ENCODE results near the gene ATXN1.

Gene ATXN1

GRCh38 chr6:16539086-16539931 is 222.0 kb downstream of the ATXN1 start:
- no peak for DNase-seq (ENCODE audit: low read depth in 1 of 2, low spot score in 1 of 2)
- no peak overlapping the region for H3K27ac ChIP-seq (replicated peaks)
- no peak for TF ChIP-seq GABPA (IDR thresholded peaks at IDR 0.05; ENCODE audit: low read depth)
- TF ChIP-seq CTCF (IDR thresholded peaks at IDR 0.05; ENCODE audit: insufficient read depth, low read length) = no peak
- no peak for TF ChIP-seq REST (IDR thresholded peaks at IDR 0.05; ENCODE audit: insufficient replicate concordance, low read depth)
- TF ChIP-seq POLR2AphosphoS5 (IDR thresholded peaks at IDR 0.05; ENCODE audit: low read depth) = no peak
- no peak for TF ChIP-seq SPI1 (IDR thresholded peaks at IDR 0.05; ENCODE audit: borderline replicate concordance, low read depth)
- H3K4me3 ChIP-seq (replicated peaks; ENCODE audit: insufficient read depth, low read length) = no peak overlapping the region
- no peaks in the 10 kb centered on the region for H3K27me3 ChIP-seq (ENCODE audit: insufficient read depth, poor library complexity, severe bottlenecking)

GRCh38 chr6:16535564-16535963 is 225.7 kb downstream of the ATXN1 start:
- Histone ChIP-seq H3K4me3 (replicated peaks; ENCODE audit: insufficient read depth, low read length) (no peak overlapping the region), H3K27ac (replicated peaks) (no peak overlapping the region), H3K27me3 (ENCODE audit: insufficient read depth, poor library complexity, severe bottlenecking) (no peaks in the 10 kb centered on the region)
- TF ChIP-seq GABPA (IDR thresholded peaks at IDR 0.05; ENCODE audit: low read depth) (no peak), POLR2AphosphoS5 (IDR thresholded peaks at IDR 0.05; ENCODE audit: low read depth) (no peak)
- no peak for DNase-seq (ENCODE audit: low read depth in 1 of 2, low spot score in 1 of 2)

GRCh38 chr6:16533721-16534136 is 227.5 kb downstream of the ATXN1 start:
- Histone ChIP-seq H3K27ac (replicated peaks) (no peak overlapping the region), H3K27me3 (ENCODE audit: insufficient read depth, poor library complexity, severe bottlenecking) (no peaks in the 10 kb centered on the region), H3K4me3 (replicated peaks; ENCODE audit: insufficient read depth, low read length) (no peak overlapping the region)
- DNase-seq (ENCODE audit: low read depth in 1 of 2, low spot score in 1 of 2) = no peak
- no peak for TF ChIP-seq POLR2AphosphoS5 (IDR thresholded peaks at IDR 0.05; ENCODE audit: low read depth)
- no peak for TF ChIP-seq GABPA (IDR thresholded peaks at IDR 0.05; ENCODE audit: low read depth)
- TF ChIP-seq REST (IDR thresholded peaks at IDR 0.05; ENCODE audit: insufficient replicate concordance, low read depth) = no peak
- no peak for TF ChIP-seq CTCF (IDR thresholded peaks at IDR 0.05; ENCODE audit: insufficient read depth, low read length)
- no peak for TF ChIP-seq SPI1 (IDR thresholded peaks at IDR 0.05; ENCODE audit: borderline replicate concordance, low read depth)

GRCh38 chr6:16533210-16533609 is 228.1 kb downstream of the ATXN1 start:
- TF ChIP-seq SPI1 (IDR thresholded peaks at IDR 0.05; ENCODE audit: borderline replicate concordance, low read depth) (no peak), REST (IDR thresholded peaks at IDR 0.05; ENCODE audit: insufficient replicate concordance, low read depth) (no peak), POLR2AphosphoS5 (IDR thresholded peaks at IDR 0.05; ENCODE audit: low read depth) (no peak), GABPA (IDR thresholded peaks at IDR 0.05; ENCODE audit: low read depth) (no peak), CTCF (IDR thresholded peaks at IDR 0.05; ENCODE audit: insufficient read depth, low read length) (no peak)
- Histone ChIP-seq H3K4me3 (replicated peaks; ENCODE audit: insufficient read depth, low read length) (no peak overlapping the region), H3K27ac (replicated peaks) (no peak overlapping the region), H3K27me3 (ENCODE audit: insufficient read depth, poor library complexity, severe bottlenecking) (no peaks in the 10 kb centered on the region)
- no peak for DNase-seq (ENCODE audit: low read depth in 1 of 2, low spot score in 1 of 2)

Data from HL-60 (cell line).